HG03280 (cell line): ENCODE measurements around the gene HDAC7.

Source experiments
- ATAC-seq: cut with Tn5 transposase; IDR thresholded peaks from one replicate; pipeline ENCODE4 v1.9.1; 2021; ENCODE audit warnings: mild to moderate bottlenecking, moderate library complexity; ENCODE audit not compliant: unreplicated experiment

HDAC7 gene

DNA sequence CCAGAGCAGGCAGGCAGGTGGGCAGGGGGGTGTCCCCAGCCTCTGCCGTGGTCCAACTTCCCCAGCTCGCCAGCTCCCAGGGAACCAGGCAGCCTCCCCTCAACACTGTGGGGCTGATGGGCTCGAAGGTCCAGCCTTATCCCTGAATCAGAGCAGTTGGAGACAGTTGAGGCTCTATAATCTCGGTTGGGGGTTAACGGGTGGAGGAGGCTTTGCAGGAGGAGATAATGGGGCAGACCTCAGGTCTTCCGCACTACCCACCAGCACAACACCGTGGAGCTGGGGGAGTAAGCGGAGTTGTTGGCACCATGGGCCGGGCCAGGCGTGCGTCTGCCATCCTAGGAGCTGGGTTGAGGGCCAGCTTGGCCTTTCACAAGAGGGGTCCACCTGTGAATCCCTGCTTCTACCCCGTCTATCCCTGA, 13.9 kb upstream of the HDAC7 start:
- no peak for ATAC-seq

DNA sequence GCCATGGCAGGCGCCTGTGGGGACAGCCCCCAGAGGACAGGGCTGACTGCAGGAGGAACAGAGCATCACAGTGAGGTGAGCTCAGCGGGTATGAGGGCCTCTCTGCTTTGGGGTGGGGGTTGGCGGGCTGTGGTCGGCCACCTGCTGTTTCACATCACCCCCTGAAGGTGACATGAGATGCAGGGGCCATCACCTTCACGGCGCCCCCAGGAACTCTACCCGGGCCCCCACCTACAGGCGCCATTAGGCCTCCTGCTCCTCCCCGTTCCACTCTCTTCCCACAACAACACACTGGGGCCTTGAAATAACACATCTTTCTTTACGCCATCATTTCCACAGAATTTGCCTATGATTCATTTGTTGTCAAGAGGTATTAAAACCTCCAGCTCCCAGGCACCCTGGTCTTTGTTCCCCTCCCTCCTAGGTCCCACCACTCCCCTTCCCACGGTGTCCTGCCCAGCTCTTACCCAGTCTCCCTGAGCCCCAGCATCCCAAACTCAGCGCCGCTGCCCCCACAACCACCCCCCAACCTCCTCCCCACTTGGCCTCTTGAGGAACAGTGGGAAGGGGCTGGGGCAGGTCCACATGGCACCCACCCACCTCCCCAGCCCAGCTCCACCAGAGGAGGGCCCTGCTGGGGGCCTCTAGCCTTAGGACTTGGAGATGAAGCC, 12.7 kb upstream of the HDAC7 start:
- ATAC-seq, result no peak

DNA sequence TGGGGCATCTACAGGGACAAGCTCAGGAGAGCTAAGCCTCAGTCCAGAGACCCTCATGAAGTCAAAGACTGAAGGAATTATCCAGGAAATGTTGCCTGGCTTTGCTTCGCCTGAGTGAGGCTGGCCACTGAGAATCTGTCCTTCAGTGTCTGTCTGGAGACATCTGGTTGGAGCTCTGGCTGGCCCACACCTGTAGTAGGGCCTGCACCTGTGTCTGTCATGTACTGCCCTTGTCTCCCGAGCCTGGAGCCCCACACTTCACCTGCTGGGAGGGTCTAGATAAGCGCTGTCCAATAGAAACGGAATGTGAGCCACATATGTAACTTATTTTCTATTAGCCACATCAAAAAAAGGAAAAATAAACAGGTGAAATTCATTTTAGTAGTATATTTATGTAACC, 9.9 kb upstream of the HDAC7 start:
- ATAC-seq, result no peak

DNA sequence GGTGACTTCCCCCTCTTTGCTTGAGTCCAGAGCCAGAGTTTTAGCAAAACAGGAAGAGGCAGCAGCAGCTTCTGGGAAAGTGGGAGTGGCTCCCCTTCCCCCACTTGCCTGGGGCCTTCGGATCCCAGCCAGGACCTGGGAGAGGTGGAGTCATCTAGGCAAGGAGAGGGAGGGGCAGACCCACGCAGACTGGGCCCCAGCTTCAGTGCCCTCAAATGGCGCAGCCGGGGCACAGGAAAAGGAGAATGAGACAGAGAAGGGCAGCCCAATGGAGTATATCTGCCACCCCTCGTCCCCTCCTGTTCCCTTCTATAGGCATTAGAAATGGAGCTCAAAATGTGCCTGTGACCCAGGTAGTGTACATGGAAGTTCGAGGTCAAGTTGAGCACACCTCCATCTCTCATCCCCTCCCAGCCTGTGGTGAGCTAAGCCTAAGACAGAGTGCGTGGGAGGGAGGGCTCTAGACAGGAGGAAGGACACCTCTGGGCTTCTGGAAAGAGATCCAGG, 9.3 kb upstream of the HDAC7 start:
- ATAC-seq, result no peak

DNA sequence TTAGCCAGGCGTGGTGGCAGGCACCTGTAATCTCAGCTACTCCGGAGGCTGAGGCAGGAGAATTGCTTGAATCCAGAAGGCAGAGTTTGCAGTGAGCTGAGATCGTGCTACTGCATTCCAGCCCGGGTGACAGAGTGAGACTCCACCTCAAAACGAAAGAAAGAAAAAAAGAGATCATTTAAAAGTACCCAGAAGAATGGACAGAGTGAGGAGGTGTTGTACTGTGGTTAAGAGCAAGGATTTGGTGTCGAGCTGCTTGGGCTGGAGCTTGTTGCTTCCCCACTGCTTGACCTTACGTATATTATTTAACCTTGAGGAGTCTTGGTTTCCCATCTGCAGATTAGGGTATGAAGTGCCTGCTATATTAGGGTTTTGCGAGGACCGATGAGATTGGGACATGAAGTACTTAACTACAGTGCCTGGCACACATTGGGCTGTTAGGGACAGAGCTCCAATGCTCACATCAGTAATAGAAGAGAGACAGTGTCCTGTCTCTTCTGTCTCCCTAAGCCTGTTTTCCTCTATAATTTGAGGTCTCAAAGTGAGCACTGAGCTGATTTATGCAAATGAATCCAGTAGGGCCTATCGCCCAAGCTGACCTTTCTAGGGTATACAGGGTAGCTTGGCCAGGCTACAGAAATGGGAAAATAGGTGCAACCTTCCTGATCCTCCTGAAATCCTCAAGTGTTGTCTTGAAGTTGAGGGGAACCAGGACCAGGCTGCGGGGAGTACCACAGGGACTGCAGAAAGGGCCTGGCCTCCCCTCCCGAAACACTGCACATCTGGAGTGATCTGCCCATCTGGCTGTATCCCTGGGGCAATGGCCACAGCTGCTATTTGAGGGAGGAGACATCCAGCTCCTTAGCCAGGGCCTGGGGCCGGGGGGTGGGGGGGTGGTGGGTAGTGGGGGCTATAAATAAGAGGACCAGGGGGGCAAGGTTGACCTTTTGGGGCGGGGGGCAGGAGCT, 8.6 kb upstream of the HDAC7 start:
- no peak for ATAC-seq

DNA sequence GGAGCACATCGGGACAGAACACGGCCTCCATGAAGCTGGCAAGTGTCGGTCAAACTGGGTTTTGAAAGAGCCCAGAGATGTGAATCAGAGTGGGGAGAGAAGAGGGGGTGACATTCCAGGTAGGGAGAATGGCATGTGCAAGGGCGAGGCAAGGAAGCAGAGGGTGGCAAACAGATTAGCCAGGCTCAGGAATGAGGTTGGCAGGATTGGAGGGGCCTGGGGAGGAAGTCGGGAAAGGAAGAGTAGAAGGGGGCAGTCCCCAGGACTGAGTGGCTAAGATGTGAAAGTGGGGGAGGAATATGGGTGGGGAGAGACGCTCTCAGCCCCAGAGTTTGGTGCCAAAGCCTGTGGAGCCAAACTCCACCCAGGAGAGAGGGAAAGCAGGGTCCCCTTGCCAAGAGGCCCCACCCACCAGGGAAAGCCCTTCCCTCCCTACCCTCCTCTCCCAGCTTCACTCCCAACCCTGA, 5.5 kb upstream of the HDAC7 start:
- no peak for ATAC-seq

DNA sequence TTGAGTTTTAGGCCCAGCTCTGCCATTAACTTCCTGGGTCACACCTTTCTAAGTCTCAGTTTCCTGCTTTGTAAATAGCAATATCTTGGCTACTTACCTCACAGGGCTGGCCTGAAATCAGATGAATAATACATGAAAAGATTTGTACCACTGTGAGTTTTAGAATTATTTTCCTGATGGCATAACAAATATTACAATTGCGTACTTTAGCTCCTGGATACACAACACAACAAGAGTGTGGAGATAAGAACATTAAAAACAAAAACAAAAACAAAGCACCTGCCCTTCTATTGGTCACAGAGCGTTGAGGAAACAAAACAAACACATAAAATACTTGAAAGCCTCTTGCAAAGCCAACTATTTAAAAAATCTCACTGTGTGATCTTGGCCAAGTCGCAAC, 4.9 kb upstream of the HDAC7 start:
- ATAC-seq, result no peak

DNA sequence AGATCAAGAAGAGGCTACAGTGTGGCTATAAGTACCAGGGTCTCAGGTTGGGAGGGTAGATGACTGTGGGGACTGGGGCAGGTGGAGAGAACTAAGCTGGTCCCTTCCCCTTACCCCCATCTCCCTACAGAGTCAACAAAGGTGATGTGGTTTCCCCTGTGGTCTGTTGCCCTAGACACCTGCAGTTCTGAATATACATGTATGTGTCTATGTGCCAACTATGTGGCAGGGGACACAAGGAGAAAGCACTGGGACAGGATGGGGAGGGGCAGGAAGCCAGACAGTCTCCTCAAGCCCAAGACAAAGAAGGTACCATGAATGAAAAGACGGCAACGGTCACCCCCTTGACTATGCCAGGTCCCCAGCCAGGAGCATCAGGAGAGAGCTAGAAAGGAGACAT, 4.5 kb upstream of the HDAC7 start:
- no peak for ATAC-seq

DNA sequence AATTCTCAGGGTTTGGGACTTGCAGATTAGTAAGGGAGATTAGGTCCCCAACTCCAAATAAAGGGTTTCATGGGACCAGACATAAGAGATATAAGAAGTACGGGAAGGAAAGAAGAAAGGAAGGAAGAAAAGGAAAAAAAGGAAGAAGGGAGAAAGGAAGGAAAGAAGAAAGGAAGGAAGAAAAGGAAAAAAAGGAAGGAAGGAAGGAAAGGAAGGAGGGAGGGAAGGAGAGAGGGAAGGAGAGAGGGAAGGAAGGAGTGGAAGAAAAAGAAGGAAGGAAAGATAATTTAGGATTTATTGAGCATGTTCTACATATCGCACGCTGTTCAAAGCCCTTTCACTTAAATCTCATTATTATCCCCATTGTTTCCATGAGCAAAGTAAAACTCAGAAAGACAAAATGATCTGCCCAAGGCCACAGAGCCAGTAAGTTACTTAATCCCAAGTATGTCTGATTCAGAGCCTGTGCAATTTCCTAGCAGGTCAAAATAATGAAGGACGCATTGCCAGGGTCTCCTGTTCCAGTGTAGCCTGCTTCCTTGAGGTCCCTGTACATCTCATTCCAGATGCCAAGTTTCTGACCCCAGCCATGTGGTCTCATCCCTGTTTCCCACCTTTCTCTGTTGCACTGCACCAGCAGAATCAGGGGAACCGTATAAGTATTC, 3.9 kb upstream of the HDAC7 start:
- no peak for ATAC-seq

DNA sequence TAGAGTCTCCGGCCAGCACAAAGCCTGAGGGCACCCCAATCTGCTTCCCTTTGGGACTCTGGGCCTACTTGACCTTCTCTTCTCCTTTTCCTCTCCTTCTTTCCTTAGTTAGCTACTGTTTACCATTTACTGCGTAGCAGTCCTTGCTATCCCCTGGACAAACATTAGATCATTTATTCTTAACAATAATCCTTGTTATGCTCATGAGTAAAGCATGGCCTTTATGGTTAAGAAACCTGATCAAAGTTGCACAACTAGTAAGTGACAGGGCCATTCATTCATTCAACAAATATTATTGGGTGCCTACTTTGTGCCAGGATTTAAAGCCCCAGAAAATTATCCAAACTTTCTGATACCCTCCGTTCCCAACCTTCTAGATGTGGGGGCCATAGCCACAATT, 3.2 kb upstream of the HDAC7 start:
- ATAC-seq, result no peak

DNA sequence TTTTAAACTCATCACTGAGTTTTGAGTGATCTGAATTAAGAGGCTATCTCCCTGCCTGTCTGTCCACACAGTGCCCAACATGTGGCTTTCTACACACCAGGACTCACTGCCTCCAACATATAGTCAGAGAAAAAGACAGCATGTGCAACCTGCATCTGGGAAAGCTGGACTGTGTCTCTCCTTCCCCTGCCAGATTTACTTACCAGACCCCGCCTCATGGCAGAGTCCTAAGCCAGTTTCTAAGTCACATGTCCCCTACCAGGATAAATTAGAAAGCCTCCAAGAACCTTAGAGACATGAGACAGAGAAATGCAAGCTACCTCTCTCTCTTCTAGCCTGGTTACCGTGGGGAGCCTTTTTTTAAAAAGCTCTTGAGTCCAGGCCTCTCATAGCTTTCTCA, 2.7 kb upstream of the HDAC7 start:
- no peak for ATAC-seq

DNA sequence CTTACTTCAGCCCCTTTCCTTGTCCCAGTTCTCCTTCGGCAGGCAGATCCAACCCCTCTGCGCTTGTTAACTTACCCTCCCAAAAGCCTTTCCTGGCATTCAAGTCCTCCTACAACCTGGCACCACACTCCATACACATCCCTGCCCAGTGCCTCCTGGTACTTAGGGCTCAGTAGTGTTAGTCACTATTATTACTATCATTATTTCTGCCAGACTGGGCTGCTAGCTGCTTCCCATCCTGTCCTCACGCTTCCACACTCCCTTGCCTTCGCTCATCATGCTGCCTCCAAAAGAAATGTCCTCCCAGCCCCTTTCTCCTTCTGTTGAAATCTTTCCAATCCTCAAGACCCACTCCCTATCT, 1.6 kb upstream of the HDAC7 start:
- no peak for ATAC-seq

DNA sequence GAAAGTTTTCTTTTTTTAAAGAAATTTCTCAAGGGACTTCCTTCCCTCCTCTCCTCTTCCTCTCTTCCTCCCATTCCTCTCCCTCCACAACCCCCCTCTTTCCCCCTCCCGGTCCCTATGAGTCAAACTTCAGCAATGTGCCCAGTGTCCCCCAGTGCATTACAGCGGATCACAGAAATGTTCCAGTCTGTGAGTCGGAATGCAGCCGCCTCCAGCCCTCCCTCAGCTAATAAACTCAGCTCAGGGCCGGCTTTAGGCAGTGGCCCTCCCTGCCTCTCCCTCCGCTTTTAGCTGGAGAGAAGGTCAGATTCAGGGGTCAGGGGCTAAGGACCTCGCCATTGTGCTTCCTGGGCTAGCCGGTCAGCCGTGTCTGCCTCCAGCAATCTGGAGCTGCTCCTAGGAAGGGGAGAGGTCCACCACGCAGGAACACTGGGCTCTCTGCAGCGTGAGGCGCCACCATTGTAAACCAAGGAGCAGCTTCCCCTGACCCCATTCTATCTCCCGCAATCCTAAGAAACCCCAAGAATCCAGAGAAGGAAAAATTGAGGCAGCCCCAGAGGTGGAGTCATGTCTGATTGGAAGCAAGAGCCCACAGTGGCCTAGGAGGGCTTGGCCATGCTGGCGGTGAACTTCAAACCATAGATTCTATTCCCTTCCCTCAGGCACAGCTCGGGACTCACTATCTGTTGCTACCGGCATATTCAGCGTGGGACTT, 1.1 kb upstream of the HDAC7 start:
- no peak for ATAC-seq

DNA sequence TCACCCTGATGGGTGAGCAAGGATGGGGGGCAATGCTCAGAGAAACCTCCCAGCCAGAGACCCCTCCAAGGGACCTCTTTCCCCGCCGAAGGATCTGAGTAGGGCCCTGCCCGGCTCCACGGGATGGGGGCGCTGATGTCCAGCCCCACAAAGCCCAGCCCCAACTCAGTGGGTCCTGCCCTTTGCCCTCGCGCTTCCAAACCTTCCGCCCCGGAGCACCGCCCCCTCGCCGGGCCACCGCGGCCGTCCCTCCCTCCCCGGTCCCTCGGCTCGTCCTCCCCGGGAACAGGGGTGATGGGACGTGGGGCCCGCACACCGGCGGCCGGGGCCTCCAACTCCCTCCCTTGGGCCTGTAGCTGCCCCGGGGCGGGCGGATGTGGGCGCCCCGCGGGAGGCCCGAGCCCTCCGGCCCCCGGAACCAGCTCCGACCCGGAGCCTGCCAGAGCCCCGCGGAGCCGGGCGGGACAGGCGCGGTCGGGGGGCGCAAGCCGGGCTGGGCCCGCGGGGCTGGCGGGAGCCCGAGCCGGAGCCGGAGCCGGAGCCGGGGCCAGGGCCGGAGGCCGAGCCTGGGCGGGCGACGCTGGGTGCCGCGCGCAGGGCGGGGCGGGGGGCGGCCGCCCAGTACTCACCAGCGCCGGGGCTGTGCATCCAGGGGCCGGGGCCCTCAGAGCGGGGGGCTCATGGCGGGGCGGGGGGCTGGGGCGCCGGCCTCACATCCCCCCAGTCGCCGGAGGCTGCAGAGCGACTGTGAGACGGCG, 386 bp downstream of the HDAC7 start:
- ATAC-seq, result peak; percentile 34

DNA sequence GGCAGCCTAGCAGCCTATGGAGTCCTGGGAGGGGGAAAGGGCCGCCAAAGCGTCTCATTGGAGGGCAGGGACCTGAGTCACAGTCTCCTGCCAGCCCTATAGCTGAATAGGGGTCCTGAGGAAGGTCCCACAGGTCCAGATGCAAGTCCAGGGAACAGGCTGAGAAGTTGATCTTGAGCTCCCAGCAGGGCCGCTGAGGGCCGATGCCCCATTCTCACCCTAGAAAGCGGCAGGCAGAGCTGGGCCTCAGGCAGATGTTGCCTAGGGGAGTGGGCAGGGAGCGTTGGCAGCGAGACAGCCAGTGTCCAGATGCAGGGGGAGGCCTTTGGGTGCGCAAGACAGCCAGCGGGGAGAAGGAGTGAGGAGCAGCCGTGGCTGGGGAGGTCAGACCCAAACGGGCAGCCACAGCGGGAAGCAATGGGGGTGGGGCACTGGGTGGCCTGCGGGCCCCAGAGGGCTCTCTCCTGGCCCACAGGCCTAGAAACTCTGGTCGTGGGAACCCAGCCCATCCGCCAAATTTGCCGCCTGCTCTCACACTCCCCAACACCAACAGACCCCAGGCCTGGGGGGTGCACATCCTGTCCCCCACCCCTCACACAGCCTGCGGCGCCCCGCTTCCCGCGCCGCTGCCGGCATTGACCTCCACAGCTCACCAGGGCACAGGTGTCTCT, 1.1 kb downstream of the HDAC7 start:
- peak; percentile 8 for ATAC-seq

DNA sequence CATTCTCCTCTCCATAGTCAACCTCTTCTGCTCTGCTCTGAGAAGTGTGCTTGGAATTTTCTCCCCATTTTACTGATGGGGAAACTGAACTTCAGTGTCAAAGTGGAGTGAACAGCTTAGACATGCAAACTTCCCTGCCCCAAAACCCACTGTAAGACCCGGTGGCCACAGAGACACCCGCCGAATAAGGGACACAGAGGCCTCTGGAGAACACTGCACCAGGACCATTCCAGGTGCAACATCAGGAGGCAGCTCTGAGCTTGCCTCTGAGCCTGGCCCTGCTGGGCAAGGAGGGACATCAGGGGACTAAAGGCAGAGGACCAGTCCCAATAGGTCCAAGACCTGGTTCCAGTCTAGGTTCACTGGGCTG, 1.7 kb downstream of the HDAC7 start:
- no peak for ATAC-seq

DNA sequence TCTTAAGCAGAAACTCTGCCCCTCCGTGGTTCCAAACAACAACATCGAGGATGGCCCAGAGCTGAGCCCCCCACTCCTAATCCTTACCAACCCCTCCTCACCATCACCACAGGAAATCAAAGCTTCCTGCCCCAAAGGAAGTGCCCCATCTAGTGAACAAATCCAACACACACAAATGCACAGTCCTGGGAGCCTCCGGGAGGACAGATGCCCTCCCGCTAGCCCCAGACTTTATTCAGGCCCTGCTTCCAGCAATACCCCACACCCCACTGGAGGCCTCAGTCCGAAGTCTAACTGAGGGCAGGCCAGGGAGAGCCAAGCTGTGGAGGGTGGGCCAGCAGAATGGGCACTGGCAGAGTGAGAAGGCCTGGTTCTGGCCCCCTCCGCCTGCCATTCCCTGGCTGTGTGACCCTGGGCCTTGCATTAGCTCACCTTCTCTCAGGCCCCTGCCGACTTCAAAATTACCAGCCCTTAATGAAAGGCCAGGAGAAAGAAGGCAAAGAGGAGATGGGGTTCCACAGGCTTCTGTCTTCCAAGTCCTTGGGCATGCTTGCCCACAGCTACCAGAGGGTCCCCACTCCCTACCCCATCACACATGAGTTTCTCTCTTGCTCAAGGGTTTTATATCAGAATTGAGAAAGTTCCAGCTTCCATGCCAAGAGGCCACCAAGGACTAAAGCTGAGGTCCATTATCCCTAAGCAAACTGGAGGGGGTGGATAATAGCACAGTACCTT, 2.3 kb downstream of the HDAC7 start:
- ATAC-seq, result no peak

DNA sequence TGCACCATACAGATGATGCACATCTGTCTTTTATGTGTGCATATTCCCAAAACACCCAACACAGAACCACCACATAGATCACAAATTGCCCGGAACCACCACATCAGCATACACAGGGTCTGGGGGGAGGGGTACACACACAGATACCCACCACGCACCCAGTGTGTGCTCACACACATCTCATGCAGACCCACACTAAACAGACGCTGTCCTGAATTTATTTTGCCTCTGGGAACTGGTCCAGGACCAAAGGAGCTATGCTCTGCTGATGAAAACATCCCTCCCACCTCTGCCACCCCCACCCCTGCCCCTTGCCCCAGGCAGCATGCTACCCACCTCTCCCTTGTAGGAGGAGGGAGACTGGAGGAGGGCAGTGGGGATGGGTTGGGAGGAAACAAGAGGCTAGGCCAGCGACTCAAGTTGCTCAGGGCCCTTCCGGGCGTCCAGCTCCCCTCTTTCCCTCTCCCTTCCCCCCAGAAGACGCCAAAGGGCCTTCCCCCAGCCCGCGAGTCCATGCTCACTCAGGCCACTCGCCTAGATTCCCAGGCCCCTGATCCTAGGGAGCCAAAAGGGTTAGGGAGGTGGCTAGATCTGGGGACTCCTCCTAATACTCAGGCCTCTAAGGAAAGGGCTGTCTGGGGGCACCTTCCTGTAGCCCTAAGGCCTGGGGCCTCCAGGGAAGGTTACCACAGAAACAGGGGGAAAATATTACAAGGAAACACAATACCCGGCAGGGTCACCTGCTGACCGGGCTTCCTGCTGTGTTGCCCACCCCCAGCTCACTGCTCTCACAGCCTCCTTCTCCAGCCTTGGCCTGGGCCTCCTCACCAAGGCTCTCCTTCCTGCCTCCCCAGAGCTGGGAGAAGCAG, 3.1 kb downstream of the HDAC7 start:
- no peak for ATAC-seq
